ENCODE results near the gene LAMA2.

DNA sequence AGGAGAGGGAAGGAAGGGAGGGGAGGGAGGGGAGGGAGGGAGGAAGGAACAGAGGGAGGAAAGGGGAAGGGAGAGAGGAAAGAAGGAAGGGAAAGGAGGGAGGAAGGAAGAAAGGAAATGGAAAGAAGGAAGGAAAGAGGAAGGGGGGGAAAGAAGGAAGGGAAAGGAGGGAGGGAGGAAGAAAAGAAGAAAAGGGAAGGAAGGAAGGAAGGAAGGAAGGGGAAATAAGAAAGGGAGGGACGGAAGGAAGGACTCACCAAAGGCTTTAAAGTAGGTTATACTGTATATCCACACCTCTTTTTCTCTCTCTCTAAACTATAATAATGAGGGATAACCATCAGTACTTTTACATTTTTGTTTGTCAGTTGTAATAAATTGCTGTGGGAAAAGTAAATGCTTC, 502.2 kb downstream of the LAMA2 start:
- TF ChIP-seq, protein P1, sequence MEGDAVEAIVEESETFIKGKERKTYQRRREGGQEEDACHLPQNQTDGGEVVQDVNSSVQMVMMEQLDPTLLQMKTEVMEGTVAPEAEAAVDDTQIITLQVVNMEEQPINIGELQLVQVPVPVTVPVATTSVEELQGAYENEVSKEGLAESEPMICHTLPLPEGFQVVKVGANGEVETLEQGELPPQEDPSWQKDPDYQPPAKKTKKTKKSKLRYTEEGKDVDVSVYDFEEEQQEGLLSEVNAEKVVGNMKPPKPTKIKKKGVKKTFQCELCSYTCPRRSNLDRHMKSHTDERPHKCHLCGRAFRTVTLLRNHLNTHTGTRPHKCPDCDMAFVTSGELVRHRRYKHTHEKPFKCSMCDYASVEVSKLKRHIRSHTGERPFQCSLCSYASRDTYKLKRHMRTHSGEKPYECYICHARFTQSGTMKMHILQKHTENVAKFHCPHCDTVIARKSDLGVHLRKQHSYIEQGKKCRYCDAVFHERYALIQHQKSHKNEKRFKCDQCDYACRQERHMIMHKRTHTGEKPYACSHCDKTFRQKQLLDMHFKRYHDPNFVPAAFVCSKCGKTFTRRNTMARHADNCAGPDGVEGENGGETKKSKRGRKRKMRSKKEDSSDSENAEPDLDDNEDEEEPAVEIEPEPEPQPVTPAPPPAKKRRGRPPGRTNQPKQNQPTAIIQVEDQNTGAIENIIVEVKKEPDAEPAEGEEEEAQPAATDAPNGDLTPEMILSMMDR (IDR thresholded peaks at IDR 0.05; ENCODE audit: low read length) = no peak
- TF ChIP-seq EZH2 (optimal IDR thresholded peaks at IDR 0.05; ENCODE audit: low read depth, low read length) = no peak
